OCI-LY3 (cell line): ENCODE data around the gene GDNF.

Source experiments
- EZH2phosphoT487 ChIP-seq: fragments of 200-600 bp; shearing (Covaris generic); IDR thresholded peaks from 2 replicates; pipeline ENCODE4 v1.6.1; 2018; ENCODE audit warnings: antibody characterized with exemption, mixed run types, low read depth
- TF ChIP-seq, protein P1 (sequence below): fragments of 200-600, 300-600 bp; sonication (generic); IDR thresholded peaks from 2 replicates; pipeline ENCODE4 v1.5.1; 2014; ENCODE audit warnings: antibody characterized with exemption, low read length, low read depth

DNA sequence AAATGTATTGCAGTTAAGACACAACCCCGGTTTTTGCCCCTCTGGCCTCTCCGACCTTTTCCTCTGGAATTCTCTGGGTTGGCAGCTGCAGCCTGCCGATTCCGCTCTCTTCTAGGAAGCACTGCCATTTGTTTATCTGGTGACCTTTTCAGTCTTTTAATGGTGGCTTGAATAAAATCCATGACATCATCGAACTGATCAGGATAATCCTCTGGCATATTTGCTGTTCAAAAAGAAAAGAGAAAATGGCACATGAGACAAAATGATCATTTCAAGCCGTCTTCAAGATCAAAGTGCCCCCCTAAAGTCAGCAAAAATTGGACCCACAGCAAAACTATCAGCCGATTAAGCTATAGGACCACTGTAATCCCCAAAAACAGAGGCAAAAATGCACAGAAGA is 23.9 kb downstream of the GDNF start:
- TF ChIP-seq, protein P1, sequence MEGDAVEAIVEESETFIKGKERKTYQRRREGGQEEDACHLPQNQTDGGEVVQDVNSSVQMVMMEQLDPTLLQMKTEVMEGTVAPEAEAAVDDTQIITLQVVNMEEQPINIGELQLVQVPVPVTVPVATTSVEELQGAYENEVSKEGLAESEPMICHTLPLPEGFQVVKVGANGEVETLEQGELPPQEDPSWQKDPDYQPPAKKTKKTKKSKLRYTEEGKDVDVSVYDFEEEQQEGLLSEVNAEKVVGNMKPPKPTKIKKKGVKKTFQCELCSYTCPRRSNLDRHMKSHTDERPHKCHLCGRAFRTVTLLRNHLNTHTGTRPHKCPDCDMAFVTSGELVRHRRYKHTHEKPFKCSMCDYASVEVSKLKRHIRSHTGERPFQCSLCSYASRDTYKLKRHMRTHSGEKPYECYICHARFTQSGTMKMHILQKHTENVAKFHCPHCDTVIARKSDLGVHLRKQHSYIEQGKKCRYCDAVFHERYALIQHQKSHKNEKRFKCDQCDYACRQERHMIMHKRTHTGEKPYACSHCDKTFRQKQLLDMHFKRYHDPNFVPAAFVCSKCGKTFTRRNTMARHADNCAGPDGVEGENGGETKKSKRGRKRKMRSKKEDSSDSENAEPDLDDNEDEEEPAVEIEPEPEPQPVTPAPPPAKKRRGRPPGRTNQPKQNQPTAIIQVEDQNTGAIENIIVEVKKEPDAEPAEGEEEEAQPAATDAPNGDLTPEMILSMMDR, result no peak
- no peak for TF ChIP-seq EZH2phosphoT487
